NCI-H82 treated with DMSO at 0.1 percent for 48 hours (cell line): ENCODE measurements around the gene SLAIN2.

ENCODE experiments used
- DNase-seq: peaks from one replicate; lab custom pipeline; 2025; ENCODE audit not compliant: unreplicated experiment; lab: John Stamatoyannopoulos, UW

Gene SLAIN2

DNA sequence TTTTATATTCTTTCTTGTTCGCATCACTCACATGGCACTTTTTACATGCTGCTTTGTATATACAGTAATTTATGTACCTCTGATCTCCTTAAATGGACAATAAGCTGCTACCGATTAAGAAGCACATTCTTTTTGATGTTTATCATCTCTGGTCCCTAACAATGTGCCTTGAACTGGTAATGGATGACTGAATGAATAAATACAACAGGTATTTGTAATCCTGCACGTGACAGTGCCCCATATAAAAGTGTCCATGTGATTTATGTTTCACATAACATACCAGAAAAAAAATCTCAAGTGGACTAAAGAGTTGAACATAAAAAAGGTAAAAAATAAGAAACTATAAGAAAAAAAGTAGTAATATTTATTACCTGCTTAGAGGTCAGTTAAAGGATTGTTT is 7.7 kb upstream of the SLAIN2 start:
- no peak for DNase-seq

DNA sequence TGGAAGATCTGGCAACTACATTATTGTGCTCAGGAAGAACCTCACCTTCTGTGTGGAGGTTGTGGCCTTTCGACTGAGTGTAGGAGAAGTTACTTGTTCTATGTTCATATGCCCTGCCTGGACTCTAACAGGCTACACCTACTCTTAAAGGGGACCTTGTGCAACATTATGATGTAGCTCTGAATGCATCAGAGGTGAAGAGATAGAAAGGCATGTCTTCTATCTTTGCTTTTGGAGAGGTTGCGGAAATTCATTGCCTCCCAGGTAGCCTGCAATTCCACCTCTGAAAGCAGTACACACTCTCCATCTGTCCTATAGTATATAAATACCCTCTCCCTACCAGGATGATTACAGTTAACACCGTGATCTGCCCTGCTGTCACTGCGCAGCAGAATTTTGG is 7.1 kb upstream of the SLAIN2 start:
- DNase-seq: no peak

DNA sequence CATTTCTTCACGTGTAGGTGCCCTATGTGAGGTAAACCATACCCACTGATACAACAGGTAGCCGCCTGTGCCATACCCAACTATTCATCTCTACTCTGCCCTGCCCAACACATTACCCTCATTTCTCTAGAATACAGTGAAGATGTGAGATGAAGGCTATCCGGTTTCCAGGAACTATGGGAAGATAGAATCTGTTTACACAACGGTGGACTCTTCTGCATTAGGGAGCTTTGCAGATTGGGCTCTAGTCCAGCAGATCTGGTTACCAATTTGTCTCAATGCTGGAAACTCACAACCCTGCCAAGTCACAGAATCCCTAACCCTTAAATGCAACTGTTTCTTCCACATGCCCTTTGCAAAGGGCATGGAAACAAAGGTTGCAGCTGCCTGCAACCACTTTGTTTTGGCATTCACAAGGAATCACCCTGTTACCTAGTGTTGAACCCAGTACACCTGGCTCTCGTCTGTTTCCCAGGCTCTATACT is 6.4 kb upstream of the SLAIN2 start:
- DNase-seq: no peak

DNA sequence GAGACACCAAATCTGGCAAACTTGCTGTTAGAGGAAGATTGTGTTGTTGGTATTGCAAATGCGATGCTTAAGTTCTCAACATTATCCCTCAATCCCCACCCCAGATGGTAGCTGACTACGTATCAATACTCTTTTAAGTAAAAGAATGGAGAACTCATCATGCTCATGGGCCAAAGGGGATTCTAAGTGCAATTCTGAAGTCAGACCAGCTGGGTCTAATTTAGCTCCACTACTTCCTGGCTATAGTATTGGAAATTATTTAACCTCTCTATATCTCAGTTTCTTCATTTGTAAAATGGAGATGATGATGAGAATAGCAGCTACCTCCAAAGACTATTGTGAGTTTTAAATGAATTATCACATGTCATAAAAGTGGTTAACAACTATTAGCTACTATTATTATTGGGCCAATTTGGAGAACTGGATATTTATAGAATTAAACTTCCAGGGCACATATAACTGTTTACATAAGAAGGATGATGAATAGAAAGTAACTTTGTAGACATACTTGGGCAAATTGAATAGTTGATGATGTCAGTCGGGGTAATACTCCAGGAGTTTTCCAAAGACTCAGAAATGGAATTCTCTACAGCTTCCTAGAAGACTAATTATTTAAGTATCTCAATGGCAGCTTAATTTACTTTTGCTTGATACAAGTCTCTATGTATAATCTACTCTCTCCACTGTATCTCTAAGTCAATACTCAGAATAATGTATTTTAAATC is 5.0 kb upstream of the SLAIN2 start:
- no peak for DNase-seq

DNA sequence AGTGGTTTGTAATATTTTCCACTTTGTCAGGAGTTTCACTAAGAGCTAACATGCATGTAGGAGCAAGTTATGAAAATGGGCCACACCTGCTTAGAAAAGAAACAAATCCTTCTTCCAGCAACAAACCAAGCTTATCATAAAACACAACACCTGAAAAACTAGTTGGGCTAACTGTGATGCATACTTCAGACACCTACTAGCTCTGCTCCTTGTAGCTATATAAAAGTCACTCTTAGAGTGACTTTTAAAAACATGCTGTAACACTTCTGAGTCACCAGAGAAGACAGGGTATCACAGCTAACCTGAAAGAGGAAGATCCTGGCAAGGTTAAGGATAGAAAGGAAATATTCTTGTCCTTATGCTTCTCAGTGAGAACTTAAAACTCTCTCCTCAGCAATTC is 3.6 kb upstream of the SLAIN2 start:
- DNase-seq: no peak

DNA sequence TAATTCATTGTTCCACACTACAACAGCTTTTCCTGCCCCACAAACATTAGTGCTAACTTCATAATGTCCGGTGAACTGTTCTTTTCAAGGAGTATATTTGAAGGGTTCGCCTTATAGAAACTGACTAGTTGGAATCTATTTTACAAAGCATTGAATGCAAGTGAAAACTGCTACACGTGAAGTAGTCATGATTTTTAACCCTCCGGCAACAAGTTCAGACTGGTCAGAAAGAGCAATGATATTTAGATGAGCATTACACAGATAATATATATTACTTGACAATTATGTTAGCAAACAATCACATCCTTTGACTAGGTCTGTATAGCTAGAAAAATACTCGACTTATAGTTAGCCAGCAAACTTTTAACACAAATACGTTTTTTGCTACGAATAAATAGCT is 1.7 kb upstream of the SLAIN2 start:
- DNase-seq: no peak

DNA sequence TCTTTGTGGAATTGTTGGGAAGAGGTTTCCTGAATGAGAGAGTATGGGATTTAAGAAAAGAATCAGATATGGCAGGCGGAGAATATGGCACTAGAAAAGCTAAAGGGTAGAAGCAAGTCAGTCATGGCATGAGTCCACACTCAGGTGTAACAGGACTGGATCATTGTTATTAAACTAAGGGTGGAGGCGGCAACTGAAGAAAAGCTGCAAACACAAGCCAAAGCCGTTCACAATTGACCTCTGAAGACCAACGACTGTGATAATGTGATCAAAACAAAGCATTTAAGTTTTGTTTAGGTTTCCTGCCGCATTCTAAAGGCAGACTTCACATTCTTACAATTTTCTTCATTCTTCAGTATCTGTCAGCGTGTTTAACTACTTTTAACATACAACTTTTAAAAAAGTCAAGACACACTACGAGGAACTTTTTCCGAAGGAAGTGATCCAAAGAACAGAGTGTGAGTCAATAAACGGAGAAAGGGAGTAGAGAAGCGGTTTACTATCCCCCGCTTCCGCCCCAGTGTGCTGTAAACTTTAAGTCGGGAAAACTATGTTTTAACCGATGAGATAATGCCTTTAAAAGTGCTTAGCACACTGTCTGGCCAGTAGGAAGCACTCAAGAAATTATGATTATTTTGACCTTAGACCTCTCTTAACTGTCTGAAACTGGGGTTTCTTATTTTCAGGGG is 909 bp upstream of the SLAIN2 start:
- no peak for DNase-seq

DNA sequence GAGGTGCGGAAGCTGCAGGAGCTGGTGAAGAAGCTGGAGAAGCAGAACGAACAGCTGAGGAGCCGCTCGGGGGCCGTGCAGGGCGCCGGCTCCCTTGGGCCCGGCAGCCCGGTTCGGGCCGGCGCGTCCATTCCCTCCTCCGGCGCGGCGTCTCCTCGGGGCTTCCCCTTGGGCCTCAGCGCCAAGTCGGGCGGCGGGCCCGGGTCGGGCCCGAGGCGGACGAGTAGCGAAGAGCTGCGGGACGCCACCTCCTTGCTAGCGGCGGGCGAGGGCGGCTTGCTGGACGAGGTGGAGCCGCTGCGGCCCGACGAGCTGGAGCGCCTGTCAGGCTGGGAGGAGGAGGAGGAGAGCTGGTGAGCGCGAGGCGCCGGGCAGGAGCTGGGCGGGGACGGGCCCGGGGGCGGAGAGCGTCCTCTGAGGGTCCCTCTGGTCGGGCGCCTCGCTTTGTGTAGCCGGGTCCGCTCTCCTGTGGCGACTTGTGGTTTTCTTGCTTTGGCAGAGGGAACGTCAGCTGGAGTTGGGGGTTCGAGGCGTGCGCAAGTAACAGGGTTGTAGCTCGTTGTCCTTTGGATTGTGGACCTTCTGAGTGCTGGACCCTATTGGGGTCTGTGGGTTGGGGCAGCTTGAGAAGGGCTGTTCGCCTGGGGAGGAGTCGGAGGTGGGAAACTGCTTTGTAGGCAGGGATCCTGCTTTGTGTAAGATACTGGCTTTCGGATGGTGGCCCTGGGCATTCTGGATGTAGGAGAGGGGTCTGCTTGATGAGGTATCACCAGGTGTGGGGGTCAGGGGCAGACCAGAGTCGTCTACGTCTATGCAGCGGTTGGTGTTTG is 662 bp downstream of the SLAIN2 start:
- DNase-seq: no peak

DNA sequence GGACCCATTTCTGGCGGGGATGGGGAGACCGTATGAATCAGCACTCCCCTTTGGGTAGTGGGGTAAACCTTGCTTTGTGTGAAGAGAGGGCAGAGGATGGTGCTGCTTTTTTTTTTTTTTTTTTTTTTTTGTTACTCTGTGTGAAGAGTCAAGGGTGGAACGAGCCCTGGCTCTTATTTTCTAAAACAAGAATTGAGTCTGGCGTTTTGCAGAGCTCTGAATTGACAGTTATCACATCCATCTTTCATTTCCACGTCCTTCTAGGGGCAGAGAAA is 1.2 kb downstream of the SLAIN2 start:
- DNase-seq: no peak

DNA sequence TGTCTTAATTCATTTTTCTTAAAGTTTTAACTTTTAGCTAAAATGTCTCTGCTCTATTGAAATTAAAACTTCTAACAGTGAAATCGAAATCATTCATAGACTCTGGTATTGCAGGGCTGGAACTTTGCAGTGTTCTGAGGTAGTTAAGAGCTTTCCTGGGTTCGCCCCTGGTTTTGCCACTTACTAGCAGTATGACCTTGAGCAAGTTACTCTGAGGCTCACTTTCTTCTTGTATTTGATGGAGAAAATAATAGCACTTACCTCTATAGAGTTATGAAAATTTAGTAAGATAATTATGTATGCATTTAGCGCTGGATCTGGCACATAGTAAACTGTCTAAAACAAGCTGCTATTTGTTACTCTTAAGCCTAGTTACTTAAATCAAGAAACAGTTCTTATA is 1.7 kb downstream of the SLAIN2 start:
- DNase-seq: no peak

DNA sequence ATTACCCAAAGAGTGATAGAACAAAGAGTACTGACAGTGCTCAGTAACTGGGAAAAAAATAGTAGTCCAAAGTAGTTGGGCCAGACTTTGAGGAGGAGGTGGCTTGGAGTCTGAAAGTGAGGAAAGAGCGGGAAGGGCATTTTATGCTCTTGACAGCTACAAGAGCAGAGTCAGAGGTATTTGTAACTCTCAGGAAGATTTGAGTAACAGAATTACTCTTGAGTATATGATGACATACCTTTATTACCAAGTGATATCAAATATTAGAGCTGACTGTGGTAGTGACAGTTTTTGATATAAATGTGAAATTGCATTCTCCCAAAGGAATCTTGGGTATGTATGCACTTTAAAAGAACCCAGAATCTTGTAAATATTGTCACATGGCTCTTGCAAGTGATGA is 2.2 kb downstream of the SLAIN2 start:
- DNase-seq: no peak

DNA sequence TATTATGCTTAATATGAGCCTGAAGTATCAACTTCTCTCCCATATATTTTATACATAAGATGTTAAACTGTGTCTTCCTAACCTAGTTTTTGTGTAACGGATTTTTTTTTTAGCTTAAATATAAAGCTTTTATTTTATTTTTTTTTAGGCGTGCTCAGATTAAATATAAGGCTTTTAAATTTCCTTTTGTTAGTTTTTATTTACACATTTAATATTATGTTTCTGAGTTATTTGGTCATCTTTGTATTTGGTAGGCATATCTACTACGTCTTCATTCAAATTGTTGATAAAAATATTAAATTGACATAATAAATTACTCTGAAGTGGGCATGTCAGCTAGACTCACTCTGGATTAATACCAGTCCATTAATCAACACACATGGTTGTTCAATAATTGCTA is 4.2 kb downstream of the SLAIN2 start:
- DNase-seq: no peak

DNA sequence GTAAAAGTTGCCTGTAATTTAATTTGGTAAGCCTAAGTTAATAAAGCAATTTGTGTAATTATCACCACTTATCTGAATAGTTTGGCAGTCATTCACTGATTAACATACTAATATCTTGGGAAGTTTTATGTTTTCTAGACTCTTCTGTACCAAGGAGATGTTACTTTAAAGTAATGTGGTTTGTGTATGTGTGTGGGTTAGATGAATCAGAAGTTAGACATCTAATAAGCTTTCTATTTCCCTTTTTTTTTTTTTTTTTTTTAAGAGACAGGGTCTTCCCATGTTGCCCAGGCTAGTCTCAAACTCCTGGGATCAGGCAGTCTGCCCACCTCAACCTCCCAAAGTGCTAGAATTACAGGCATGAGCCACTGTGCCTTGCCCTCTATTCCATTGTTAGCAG is 5.3 kb downstream of the SLAIN2 start:
- DNase-seq: no peak

DNA sequence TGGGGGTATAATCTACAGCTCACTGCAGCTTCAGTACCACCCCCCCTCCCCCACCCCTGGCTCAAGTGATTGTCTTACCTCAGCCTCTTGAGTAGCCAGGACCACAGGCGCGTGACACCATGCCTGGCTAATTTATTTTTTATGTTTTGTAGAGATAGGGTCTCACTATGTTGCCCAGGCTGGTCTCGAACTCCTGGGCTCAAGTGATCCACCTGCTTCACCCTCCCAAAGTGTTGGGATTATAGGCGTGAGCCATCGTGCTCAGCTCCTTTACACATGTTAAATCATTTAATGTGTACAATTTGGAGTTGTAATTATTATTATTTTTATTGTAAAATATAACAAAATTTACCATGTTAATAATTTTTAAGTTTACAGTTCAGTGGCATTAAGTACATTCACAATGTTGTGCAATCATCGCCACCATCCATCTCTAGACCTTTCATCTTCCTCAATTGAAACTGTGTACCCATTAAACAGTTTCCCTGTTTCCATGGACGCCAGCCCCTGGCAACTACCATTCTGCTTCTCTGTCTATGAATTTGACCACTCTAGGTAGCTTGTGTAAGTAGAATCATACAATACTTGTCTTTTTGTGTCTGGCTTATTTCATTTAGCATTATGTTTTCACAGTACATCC is 6.1 kb downstream of the SLAIN2 start:
- no peak for DNase-seq

DNA sequence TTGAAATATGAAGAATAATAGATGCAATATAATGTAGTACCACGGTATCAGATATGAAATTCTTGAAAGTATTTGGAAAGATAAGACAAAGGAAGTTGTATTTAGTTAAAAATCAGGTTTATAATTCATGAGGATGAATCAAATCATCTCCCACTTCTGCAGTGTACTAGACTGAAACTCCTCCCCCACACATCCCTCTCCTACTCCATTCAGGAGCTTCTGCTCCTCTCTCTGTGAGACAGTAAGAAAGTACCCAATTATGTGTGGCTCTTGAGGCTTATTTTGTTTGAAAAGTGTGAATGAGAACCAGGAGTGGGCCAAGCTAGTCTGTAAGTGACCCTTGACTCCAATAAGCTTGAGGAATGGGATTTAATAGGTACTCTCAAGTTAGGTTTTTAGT is 9.5 kb downstream of the SLAIN2 start:
- DNase-seq: no peak

DNA sequence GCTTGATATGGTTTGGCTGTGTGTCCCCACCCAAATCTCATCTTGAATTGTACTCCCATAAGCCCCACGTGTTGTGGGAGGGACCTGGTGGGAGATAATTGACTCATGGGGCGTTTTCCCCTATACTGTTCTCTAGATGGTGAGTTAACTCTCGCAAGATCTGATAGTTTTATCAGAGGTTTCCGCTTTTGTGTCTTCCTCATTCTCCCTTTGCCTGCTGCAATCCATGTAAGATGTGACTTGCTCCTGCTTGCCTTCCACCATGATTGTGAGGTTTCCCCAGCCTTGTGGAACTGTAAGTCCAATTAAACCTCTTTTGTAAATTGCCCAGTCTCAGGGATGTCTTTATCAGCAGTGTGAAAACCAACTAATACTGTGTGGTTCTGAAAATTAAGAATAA is 11.5 kb downstream of the SLAIN2 start:
- DNase-seq: no peak

DNA sequence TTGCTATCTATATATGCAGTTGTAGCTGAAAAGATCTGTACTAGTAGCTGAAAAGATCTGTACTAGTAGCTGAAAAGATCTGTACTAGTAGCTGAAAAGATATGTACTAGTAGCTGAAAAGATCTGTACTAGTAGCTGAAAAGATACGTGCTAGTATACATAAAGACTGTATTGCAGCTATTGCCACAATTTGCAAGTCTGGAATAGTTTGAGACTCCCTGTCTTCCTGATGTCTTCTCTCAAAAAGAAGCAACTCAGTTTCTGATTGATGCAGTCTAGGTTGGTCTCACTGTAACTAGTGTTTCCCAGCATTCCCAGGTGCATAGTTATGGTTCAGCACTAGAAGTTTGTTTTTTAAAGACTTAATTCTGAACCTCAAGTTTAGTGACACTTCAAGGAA is 15.0 kb downstream of the SLAIN2 start:
- no peak for DNase-seq

DNA sequence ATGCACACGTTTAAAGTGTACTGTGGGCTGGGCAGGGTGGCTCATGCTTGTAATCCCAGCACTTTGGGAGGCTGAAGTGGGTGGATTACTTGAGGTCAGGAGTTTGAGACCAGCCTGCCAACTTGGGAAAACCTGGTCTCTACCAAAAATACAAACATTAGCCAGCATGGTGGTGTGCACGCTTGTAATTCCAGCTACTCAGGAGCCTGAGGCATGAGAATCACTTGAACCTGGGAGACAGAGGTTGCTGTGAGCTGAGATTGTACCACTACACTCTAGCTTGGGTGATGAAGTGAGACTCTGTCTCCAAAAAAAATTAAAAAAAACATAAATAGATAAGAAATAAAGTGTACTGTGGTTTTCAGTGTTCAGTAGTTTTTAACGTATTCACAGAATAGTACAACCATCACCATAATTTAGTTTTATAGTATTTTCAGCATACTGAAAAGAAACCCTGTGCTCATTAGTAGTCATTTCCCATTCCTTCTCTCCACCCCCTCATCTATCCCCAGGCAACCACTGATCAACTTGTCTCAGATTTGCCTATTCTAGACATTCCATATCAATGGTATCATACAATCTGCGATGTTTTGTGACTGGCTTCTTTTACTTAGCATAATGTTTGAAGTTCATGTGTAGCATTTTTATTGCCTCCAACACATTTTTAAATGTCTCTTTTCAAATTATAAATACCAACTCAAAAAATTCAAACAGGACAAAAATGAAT is 19.1 kb downstream of the SLAIN2 start:
- DNase-seq: no peak

DNA sequence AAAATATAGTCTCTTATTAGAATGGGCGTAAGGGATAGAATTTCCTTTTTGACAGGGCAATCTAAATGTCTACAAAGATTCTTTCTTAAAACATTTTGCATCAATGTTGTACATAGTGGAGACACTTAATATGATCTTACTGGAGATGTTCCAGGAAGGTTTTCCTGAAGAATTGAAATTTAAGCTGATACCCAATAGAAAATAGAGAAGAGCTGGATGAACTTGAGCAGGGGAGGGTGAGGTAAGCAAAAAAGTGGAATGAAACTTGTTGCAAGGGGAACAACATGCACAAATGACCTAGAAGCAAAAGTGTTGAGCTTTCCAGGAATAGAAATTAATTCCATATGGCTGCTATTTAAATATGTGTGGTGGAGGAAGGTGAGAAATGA is 19.7 kb downstream of the SLAIN2 start:
- DNase-seq: no peak

DNA sequence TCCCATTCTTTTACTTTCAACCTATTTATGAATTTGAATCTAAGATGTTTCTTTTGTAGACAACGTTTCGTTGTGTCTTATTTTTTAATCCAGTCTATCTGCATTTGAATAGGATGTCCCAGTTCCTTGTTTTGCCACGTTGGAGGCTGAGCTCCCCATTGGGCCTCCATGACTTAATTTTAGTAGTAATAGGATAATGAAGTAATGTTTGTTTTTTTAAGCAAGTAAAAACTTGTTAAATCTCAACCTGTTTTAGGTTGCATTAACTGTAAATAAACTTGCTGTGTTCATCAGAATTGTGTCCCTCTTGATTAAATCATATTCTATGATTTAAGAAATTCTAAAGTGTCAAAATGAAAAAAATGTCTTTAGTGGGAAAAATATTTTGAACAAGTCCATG is 25.3 kb downstream of the SLAIN2 start:
- DNase-seq: no peak

DNA sequence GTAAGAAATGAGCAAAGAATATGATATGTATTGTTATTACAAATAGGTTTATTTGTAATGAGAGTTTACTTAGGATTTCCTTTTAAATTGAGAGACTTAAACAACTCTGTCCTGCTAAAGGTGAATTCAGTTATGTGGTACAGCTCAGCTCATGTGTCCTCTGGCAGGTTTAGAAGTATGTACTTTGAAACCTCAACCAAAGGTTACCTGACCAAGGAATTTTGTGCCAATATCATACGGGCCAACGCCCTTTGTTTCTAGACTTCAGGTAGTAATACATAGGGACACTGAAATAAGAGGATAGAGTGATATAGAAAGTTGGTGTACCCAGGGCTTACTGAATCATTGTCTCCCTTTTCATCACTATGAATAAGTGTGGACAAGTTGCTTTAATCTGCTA is 25.7 kb downstream of the SLAIN2 start:
- DNase-seq: no peak
